Epidermal melanocyte (primary cell): Measurements from ENCODE around the gene ZBTB21.

ENCODE experiments used
- DNase-seq: peaks from one replicate; pipeline ENCODE4 v3.0.0; 2011; ENCODE audit warnings: low spot score; ENCODE audit not compliant: insufficient read length

The ZBTB21 gene

GRCh38 chr21:42040411-42041180, 30.4 kb upstream of the ZBTB21 start:
- peak; percentile 82 for DNase-seq

- DNase-seq: no peak
Measured at GRCh38 chr21:42039911-42040351, 29.8 kb upstream of the ZBTB21 start.

- no peak for DNase-seq
Measured at GRCh38 chr21:42039470-42039901, 29.3 kb upstream of the ZBTB21 start.

- no peak for DNase-seq
Measured at GRCh38 chr21:42038826-42039425, 28.8 kb upstream of the ZBTB21 start.

- no peak for DNase-seq
Measured at GRCh38 chr21:42038393-42038792, 28.2 kb upstream of the ZBTB21 start.

GRCh38 chr21:42037943-42038342, 27.8 kb upstream of the ZBTB21 start:
- no peak for DNase-seq

GRCh38 chr21:42037516-42037915, 27.4 kb upstream of the ZBTB21 start:
- DNase-seq: no peak

GRCh38 chr21:42036313-42036712, 26.2 kb upstream of the ZBTB21 start:
- DNase-seq: no peak

GRCh38 chr21:42032968-42033367, 22.8 kb upstream of the ZBTB21 start:
- DNase-seq: no peak

- no peak for DNase-seq
Measured at GRCh38 chr21:42032266-42032665, 22.1 kb upstream of the ZBTB21 start.

GRCh38 chr21:42031816-42032215, 21.7 kb upstream of the ZBTB21 start:
- no peak for DNase-seq

- no peak for DNase-seq
Measured at GRCh38 chr21:42031241-42031640, 21.1 kb upstream of the ZBTB21 start.

- DNase-seq: no peak
Measured at GRCh38 chr21:42030311-42030710, 20.2 kb upstream of the ZBTB21 start.

GRCh38 chr21:42028766-42029425, 18.7 kb upstream of the ZBTB21 start:
- DNase-seq: no peak

- DNase-seq: no peak
Measured at GRCh38 chr21:42027822-42028765, 17.9 kb upstream of the ZBTB21 start.

- DNase-seq: no peak
Measured at GRCh38 chr21:42027085-42027821, 17.1 kb upstream of the ZBTB21 start.

- no peak for DNase-seq
Measured at GRCh38 chr21:42026082-42026435, 15.9 kb upstream of the ZBTB21 start.

GRCh38 chr21:42025376-42026081, 15.4 kb upstream of the ZBTB21 start:
- DNase-seq: no peak

GRCh38 chr21:42022906-42023305, 12.7 kb upstream of the ZBTB21 start:
- DNase-seq: no peak

GRCh38 chr21:42022091-42022430, 11.9 kb upstream of the ZBTB21 start:
- DNase-seq: no peak
